Activated CD4-positive, alpha-beta memory T cell treated with anti-CD3 and anti-CD28 coated beads for 36 hours (primary cell): ENCODE data around the gene TEFM. TPM values are rescaled to one million over a fixed set of nuclear protein-coding genes. Genes with fewer than 3 reads are reported as not detected.

Experiments used
- CTCF ChIA-PET: fragments of 350-600 bp; sonication (Branson Sonifier 250); formaldehyde crosslinking; loops from one replicate; lab custom pipeline; 2021; ENCODE audit warnings: antibody characterized with exemption, inconsistent platforms; lab: Charles Lee
- POLR2A ChIA-PET: fragments of 350-600 bp; sonication (Branson Sonifier 250); formaldehyde crosslinking; loops from one replicate; lab custom pipeline; 2021; ENCODE audit warnings: antibody characterized with exemption; lab: Charles Lee
- DNase-seq: peaks from one replicate; pipeline ENCODE4 v3.0.0-alpha.2; 2020
- H3K27ac Mint-ChIP-seq: one replicate; pipeline ENCODE4 v1.8.0; 2021; ENCODE audit warnings: mixed read lengths
- H3K27me3 Mint-ChIP-seq: one replicate; pipeline ENCODE4 v1.8.0; 2021; ENCODE audit warnings: mixed read lengths
- H3K36me3 Mint-ChIP-seq: one replicate; pipeline ENCODE4 v1.8.0; 2021; ENCODE audit warnings: mixed read lengths
- H3K4me1 Mint-ChIP-seq: one replicate; pipeline ENCODE4 v1.8.0; 2021; ENCODE audit warnings: low read depth, mixed read lengths
- H3K4me3 Mint-ChIP-seq: one replicate; pipeline ENCODE4 v1.8.0; 2021; ENCODE audit warnings: mild to moderate bottlenecking, mixed read lengths
- H3K9me3 Mint-ChIP-seq: one replicate; pipeline ENCODE4 v1.8.0; 2021; ENCODE audit warnings: mixed read lengths
- intact Hi-C: fragments of 100-400 bp; cut with micrococcal nuclease; formaldehyde crosslinking; loops from one replicate; pipeline ENCODE4 v1.15.1; 2023
- total RNA-seq, 2 experiments: library from RNA; stranded (reverse); gene quantifications; one replicate each; pipeline ENCODE4 v1.2.3, GENCODE V29; 2021

The TEFM gene
- total RNA-seq, 2 experiments from 2014 or later = 9.7 to 11.4 TPM

DNA sequence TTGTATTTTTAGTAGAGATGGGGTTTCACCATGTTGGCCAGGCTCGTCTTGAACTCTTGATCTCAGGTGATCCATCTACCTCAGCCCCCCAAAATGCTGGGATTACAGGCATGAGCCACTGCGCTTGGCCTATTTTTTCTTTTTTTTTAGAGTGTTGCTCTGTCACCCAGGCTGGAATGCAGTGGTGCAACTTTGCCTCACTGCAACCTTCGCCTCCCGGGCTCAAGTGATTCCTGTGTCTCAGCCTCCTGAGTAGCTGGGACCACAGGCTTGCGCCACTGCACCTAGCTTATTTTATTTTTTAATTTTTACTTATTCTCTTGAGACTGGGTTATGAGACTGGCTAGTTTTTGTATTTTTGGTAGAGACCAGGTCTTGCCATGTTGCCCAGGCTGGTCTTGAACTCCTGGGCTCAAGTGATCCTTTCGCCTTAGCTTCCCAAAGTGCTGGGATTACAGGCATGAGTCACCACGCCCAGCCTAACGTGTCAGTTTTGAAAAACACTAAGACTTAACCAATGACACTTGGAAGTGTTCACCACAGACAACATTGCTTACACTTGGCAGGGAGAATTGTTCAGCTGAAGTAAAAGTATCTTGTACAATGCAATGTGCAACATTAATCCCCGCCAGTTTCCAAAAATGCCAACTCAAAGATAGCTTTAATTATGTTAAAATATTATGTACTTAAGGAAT lies 47.3 kb downstream of the TEFM start:
- no peak for DNase-seq
- H3K9me3 Mint-ChIP-seq = no peaks in the 10 kb centered on the region
- no peak overlapping the region for H3K27ac Mint-ChIP-seq
- intact Hi-C loops = no loop called here
- ChIA-PET POLR2A (no interaction called here), CTCF (interaction anchor here (1.4 kb wide), 1 partner anchor 358 kb away, joined by 3 read pairs; no protein-coding TSS in a partner anchor)
- H3K36me3 Mint-ChIP-seq = peaks cover 20% of the 10 kb centered on the region
- H3K4me3 Mint-ChIP-seq = no peak overlapping the region
- no peaks in the 10 kb centered on the region for H3K4me1 Mint-ChIP-seq
- H3K27me3 Mint-ChIP-seq = no peaks in the 10 kb centered on the region

DNA sequence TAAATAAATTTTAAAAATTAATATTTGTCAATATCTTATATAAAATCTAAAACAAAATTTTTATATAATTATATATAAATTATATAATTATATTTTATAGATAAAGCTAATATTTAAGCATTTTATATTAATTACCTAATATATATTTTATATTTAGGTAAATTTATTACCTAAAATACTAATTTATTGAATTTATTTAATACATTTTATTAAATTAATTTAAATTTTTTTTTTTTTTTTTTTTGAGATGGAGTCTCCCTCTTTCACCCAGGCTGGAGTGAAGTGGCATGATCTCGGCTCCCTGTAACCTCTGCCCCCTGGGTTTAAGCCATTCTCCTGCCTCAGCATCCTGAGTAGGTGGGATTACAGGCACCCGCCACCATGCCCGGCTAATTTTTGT lies 51.9 kb downstream of the TEFM start:
- Mint-ChIP-seq H3K4me3 (no peak overlapping the region), H3K36me3 (peaks cover 29% of the 10 kb centered on the region), H3K4me1 (no peaks in the 10 kb centered on the region), H3K9me3 (no peaks in the 10 kb centered on the region), H3K27ac (no peak overlapping the region), H3K27me3 (no peaks in the 10 kb centered on the region)
- no peak for DNase-seq
- POLR2A ChIA-PET = no interaction called here
- CTCF ChIA-PET = no interaction called here
- intact Hi-C loops = no loop called here

Other genes with a start within 250 kb of the TEFM start
- 10 to 100 TPM; 48.1 to 48.5 TPM for gene CRLF3, start 81.5 kb downstream of the TEFM start, total RNA-seq
- gene ATAD5, start 74.3 kb downstream of the TEFM start, total RNA-seq = 10 to 100 TPM; 30.0 to 32.9 TPM
- gene ADAP2, start 15.7 kb upstream of the TEFM start, total RNA-seq = 1 to 10 TPM; 1.0 to 1.3 TPM
- gene RNF135, start 64.8 kb upstream of the TEFM start, total RNA-seq = 1 to 10 TPM; 7.3 to 8.5 TPM
- 10 to 100 TPM; 26.5 to 27.0 TPM for gene NF1, start 188.7 kb upstream of the TEFM start, total RNA-seq